GM12875 (cell line): ENCODE measurements around the gene FNDC11.

Source experiments
- H3K4me3 ChIP-seq: one replicate; pipeline ENCODE4 v1.5.1; 2011; ENCODE audit warnings: low read depth, low read length, control low read depth
- TF ChIP-seq, protein P1 (sequence below): IDR thresholded peaks from 2 replicates; pipeline ENCODE4 v1.5.1; 2011; ENCODE audit warnings: low read depth, mild to moderate bottlenecking, control low read depth, inconsistent platforms, low read length, moderate library complexity, borderline replicate concordance; ENCODE audit not compliant: insufficient read depth

The FNDC11 gene

DNA sequence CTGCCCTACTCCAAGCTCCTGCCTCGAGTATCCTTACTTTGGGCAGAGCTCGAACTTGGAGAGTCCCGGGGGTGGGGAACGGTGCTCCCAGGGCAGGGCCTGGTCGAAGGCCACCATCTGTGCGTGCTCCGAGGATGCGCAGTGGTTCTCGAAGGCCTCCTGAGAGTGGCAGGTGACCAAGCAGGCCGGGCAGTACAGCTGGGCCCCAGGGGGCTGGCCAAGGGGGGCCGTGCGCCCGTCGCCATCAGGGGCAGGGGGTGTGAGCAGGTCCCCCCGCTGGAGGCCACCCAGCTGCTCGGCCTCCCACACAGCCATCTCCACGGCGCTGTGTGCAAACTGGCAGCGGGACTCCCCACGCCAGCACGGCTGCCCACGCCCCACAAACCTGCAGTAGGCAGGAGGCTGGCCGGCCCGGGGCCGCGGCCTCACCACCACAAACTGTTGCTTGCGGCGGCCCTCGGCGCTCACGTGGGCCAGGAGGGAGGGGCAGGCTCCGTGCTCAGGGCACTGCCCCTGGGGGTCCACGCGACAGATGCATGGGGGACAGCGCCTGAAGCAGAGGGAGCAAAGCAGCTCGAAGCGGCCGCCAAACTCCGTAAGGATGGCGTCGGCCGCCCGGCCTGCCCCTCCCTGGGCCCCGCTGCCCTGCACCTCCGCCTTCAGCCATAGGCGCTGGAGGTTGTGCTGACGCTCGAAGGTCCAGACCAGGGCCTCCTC lies 18.3 kb downstream of the FNDC11 start:
- no peak overlapping the region for H3K4me3 ChIP-seq
- TF ChIP-seq, protein P1, sequence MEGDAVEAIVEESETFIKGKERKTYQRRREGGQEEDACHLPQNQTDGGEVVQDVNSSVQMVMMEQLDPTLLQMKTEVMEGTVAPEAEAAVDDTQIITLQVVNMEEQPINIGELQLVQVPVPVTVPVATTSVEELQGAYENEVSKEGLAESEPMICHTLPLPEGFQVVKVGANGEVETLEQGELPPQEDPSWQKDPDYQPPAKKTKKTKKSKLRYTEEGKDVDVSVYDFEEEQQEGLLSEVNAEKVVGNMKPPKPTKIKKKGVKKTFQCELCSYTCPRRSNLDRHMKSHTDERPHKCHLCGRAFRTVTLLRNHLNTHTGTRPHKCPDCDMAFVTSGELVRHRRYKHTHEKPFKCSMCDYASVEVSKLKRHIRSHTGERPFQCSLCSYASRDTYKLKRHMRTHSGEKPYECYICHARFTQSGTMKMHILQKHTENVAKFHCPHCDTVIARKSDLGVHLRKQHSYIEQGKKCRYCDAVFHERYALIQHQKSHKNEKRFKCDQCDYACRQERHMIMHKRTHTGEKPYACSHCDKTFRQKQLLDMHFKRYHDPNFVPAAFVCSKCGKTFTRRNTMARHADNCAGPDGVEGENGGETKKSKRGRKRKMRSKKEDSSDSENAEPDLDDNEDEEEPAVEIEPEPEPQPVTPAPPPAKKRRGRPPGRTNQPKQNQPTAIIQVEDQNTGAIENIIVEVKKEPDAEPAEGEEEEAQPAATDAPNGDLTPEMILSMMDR, result no peak

DNA sequence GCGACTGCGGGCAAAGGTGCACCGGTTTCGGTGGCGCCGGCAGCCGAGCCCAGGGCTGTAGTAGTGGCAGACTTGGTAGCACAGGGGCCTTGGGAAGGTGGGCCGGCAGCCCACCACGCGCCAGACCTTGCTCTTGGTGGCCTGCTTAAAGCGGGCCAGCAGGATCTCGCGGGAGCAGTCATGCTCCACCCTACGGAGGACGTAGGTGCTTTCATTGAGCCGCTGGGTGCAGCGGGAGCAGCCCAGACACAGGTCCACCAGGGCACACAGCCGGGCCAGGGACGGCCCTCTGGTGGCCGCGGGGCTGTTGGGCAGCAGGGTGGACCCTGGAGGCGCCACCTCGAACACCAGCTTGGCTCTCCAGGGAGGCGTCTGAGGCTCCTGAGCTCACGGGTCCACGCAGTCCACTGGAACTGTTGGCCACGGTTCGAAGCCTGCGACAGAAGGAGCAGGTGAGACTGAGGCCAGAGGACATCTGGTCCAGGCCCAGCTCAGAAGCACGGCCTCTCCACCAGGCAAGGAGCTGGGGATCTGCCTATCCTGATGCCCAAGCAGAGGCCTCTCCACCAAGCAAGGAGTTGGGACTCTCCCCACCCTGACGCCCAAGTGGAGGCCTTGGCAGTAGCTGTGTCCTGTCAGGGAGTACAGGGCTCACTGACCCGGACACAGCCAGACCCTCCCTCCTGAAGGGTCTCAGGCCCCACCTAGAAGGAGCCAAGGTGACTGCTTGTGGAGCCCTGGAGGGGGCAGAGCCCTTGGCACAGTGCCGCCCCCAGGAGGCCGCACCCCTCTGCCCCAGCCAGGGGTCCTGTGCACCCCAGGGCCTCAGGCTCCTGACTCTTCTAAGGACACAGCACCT lies 19.1 kb downstream of the FNDC11 start:
- peak overlapping the region; percentile 66 for H3K4me3 ChIP-seq
- TF ChIP-seq, protein P1, result peak; percentile 15; the same call in 1 of the 2 replicates

DNA sequence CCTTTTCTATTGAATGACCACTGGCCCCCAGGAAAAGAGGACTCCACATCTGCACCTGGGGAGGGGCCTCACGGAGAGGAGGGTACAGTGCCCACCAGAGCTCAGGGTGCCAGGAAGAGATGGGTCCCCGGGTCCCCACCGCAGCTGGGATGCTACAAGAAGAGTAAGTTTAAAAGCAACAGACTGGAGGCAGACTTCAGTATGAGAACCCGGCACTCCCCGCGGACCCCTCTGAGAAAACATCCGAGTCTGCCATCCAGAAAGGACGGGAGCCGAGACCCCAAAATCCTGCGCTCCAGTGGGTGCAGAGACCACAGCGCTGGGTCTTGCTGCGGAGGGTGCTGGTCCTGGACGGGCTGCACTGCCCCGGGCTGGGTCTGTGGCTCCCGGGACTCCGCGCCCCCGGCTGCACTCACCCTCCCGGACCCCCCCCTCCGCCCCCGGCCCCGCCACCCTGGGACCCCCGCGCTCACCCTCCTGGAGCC lies 19.7 kb downstream of the FNDC11 start:
- H3K4me3 ChIP-seq, result peak overlapping the region; percentile 66
- TF ChIP-seq, protein P1, result no peak

DNA sequence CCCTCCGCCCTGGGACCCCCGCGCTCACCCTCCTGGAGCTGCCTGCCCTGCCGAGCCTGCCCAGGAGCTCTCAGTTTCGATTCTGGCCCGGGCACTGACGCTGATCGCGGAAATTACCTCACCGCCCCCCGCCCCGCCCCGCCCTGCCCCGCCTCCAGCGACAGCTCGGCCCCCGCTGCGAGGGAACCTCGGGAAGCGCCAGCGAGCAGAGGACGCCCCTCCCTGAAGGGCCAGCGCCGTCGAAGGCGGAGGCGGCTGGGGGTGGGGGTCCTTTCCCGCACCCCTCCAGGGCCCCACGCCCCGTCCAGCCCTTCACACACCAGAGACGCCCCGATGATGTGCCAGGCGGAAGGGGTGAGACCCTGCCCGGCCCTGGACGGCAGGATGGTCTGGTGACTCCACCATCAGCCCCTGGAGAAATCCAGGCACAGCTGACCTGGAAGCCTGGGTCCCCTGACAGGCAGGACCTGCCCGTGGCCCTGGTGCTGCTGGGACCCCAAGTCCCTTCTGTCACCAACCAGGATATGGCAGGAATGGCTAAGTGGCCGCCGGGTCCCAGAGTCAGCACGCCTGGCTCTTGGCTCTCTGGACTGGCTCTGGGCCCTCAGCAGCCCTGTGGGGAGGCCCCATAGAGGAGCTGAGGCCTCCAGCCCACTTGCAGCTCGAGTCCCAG lies 20.3 kb downstream of the FNDC11 start, which contains the start of gene HELZ2:
Gene HELZ2 (minus strand): TSS at position 84 of the 673 bp plus-strand sequence. CDS start 1,854 bp downstream, outside the sequence.
- TF ChIP-seq, protein P1, result no peak
- H3K4me3 ChIP-seq, result peak within 1 kb of the TSS; percentile 66

DNA sequence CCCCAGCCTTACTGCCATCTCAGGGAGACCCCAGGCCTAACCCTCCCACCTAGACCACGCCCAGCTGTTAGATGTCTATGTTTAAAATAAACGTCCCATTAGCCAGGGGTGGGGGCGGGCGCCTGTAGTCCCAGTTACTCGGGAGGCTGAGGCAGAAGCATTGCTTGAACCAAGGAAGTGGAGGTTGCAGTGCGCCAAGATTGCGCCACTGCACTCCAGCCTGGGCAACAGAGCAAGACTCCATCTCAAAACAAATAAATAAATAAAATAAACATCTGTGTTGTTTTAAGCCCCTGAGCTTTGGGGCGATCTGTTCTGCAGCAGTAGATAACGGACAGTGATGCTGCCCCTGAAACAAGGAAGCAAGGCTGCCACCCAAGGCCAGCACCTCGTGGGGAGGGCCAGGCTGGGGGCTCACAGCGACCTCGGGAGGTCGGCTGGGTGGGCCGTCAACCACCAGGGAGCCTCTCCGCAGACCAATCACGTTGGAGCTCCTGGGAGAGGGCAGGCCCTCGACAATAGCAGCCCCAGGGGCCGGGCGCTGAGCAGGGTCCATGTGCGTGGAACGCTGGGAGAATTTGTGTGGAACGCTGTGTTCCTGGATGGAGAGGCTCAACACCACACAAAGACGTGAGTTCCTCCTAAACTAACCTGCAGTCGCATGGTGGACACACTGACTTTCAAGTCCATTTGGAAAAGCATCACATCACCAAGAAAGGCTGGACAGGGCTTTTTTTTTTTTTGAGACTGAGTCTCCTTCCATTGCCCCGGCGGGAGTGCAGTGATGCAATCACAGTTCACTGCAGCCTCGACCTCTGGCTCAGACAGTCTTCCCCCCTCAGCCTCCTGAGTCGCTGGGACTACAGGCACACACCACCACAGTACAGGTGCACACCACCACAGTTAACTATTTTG lies 21.1 kb downstream of the FNDC11 start:
- no peak overlapping the region for H3K4me3 ChIP-seq
- TF ChIP-seq, protein P1, result no peak

DNA sequence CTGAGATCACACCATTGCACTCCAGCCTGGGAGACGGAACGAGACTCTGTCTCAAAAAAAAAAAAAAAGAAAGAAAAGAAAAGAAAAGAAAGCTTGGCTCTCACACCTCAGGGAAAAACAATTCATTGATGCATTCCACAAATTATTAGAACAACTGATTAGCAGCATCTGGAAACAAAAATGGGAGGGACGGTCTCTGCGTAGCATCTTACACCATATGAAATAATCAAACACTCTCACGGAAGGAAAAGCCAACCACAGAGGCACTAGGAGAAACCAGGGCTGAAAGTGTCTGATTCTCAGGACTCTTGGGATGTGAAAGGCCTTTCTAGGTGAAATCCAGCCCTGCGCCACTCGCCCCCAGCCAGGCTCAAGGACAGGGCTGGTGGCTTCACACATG lies 22.4 kb downstream of the FNDC11 start:
- TF ChIP-seq, protein P1, result no peak
- H3K4me3 ChIP-seq, result no peak overlapping the region
